ENCODE data around the gene NRG2. TPM values are rescaled to one million over a fixed set of nuclear protein-coding genes. Genes with fewer than 3 reads are reported as not detected.
A peak's percentile ranks its signal among the peaks of the same experiment; 100 is the strongest.

Gene NRG2
- total RNA-seq, 1 experiment from 2014 or later: not detected

- Histone ChIP-seq H3K27ac (ENCODE audit: low read depth, low read length, poor library complexity, severe bottlenecking) (no peak overlapping the region), H3K27me3 (replicated peaks; ENCODE audit: insufficient read depth, low read depth, low read length, poor library complexity) (no peaks in the 10 kb centered on the region), H3K4me3 (ENCODE audit: low read depth, low read length, poor library complexity, severe bottlenecking) (no peak overlapping the region), H3K4me1 (ENCODE audit: insufficient read depth, low read length, poor library complexity, severe bottlenecking) (no peaks in the 10 kb centered on the region), H3K9me3 (ENCODE audit: low read depth, low read length, poor library complexity, severe bottlenecking) (no peaks in the 10 kb centered on the region), H3K36me3 (ENCODE audit: insufficient read depth, low read length, poor library complexity, severe bottlenecking) (no peaks in the 10 kb centered on the region)
- ChIA-PET POLR2A (ENCODE audit: low non-redundant PET) (no interaction called here), CTCF (interaction anchor here (0.6 kb wide), 1 partner anchor 275 kb away, joined by 3 read pairs; no protein-coding TSS in a partner anchor)
- intact Hi-C loops (cut with micrococcal nuclease; ENCODE audit: unreplicated experiment): no loop called here
- DNase-seq (ENCODE audit: low spot score): no peak
- no TSS peak for BruUV-seq (replicated peaks)
- TF ChIP-seq EZH2 (IDR thresholded peaks at IDR 0.05; ENCODE audit: borderline replicate concordance, low read depth, low read length, poor library complexity, severe bottlenecking): no peak
- TF ChIP-seq, protein P1, sequence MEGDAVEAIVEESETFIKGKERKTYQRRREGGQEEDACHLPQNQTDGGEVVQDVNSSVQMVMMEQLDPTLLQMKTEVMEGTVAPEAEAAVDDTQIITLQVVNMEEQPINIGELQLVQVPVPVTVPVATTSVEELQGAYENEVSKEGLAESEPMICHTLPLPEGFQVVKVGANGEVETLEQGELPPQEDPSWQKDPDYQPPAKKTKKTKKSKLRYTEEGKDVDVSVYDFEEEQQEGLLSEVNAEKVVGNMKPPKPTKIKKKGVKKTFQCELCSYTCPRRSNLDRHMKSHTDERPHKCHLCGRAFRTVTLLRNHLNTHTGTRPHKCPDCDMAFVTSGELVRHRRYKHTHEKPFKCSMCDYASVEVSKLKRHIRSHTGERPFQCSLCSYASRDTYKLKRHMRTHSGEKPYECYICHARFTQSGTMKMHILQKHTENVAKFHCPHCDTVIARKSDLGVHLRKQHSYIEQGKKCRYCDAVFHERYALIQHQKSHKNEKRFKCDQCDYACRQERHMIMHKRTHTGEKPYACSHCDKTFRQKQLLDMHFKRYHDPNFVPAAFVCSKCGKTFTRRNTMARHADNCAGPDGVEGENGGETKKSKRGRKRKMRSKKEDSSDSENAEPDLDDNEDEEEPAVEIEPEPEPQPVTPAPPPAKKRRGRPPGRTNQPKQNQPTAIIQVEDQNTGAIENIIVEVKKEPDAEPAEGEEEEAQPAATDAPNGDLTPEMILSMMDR (conservative IDR thresholded peaks at IDR 0.05; ENCODE audit: low read depth, low read length): no peak
Observed at GRCh38 chr5:139875957-139876356, 167.1 kb downstream of the NRG2 start.

DNA sequence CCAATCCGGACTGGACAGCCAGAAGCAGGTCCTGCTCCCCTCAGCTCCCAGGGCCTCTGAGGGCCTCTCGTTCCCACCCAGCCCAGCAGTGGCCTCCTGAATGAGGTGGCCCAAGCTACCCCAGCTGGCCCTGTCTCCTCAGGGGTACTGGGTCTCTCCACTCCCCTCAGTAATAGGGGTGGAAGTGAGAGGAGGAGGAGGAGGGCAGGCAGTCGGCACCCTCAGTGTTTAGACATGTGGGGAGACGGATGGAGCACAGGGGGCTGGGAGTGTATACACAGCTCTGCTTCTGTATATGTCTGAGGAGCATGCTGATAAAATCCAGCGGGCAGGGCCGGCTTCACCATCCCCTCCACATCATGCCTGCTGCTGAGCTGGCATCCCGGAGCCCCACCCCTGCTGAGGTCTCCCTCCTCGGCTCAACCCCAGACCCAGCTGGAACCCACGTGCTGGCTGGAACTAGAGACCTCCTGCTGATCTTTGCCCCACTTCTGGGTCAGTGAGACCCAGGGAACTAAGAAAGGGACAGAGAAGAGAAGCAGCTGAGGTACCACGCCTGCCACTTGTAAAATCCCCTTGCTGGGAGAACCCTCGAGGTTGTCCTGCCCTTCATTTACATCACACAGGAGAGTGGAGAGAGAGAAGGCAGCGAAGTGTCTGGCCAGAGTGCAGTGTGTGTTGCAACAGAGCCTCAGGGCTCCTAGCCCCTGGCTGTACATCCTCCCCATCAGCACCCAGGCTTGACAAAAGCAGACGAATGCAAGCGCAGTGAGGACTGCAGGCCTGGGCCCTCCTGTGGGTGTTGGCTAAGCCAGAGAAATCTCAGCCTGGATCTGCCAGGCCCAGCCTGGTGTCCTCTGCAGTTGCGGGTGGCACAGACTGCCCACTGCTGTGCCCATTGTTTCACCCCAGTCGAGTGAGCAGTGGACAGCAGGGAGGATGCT is 170.0 kb downstream of the NRG2 start:
- intact Hi-C loops (cut with micrococcal nuclease; ENCODE audit: unreplicated experiment): no loop called here
- ChIA-PET POLR2A (ENCODE audit: low non-redundant PET) (no interaction called here), CTCF (no interaction called here)
- Histone ChIP-seq H3K36me3 (ENCODE audit: insufficient read depth, low read length, poor library complexity, severe bottlenecking) (no peaks in the 10 kb centered on the region), H3K4me1 (ENCODE audit: insufficient read depth, low read length, poor library complexity, severe bottlenecking) (no peaks in the 10 kb centered on the region), H3K4me3 (ENCODE audit: low read depth, low read length, poor library complexity, severe bottlenecking) (no peak overlapping the region), H3K9me3 (ENCODE audit: low read depth, low read length, poor library complexity, severe bottlenecking) (no peaks in the 10 kb centered on the region), H3K27me3 (replicated peaks; ENCODE audit: insufficient read depth, low read depth, low read length, poor library complexity) (no peaks in the 10 kb centered on the region), H3K27ac (ENCODE audit: low read depth, low read length, poor library complexity, severe bottlenecking) (no peak overlapping the region)
- DNase-seq (ENCODE audit: low spot score): no peak
- no TSS peak for BruUV-seq (replicated peaks)
- no peak for TF ChIP-seq EZH2 (IDR thresholded peaks at IDR 0.05; ENCODE audit: borderline replicate concordance, low read depth, low read length, poor library complexity, severe bottlenecking)
- TF ChIP-seq, protein P1 (conservative IDR thresholded peaks at IDR 0.05; ENCODE audit: low read depth, low read length): no peak

DNA sequence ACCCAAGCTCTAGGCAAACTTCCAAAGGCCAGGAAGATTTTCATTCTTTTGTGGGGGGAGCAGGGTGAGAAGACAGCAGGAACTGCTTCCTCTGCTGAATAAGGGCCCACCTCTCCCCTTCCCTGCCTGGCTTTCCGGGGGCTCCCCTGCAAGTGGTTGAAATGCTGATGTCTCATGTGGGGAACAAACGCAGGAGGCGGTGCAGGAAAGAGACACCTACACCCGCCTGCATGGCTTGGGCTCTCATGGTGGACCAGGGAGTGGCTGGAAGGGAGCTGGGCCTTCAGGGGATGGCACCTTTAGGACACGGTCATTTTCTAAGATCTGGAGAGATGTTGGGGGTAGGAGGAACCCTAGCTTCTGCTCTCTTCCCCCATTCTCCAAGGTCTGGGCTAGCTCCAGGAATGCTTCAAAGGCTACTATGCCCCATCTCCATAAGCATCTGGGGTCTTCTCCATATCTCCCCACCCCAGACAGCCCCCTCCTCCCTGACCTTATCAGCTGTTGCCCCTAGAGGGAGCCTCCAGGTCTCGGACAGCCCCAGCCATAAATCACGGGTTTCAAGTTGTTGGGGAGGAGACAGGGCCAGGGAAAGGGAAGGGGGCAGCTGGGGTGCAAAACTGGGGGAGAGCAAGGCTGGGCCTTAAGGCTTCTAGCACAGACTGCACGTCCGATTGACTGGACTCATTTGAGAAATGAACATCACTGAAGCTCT is 170.9 kb downstream of the NRG2 start:
- H3K9me3 ChIP-seq (ENCODE audit: low read depth, low read length, poor library complexity, severe bottlenecking): no peaks in the 10 kb centered on the region
- no peak overlapping the region for H3K4me3 ChIP-seq (ENCODE audit: low read depth, low read length, poor library complexity, severe bottlenecking)
- TF ChIP-seq EZH2 (IDR thresholded peaks at IDR 0.05; ENCODE audit: borderline replicate concordance, low read depth, low read length, poor library complexity, severe bottlenecking): no peak
- TF ChIP-seq, protein P1 (conservative IDR thresholded peaks at IDR 0.05; ENCODE audit: low read depth, low read length): peak; percentile 21; the same call in 1 of the 2 replicates
- no peak for DNase-seq (ENCODE audit: low spot score)
- H3K27ac ChIP-seq (ENCODE audit: low read depth, low read length, poor library complexity, severe bottlenecking): no peak overlapping the region
- BruUV-seq (replicated peaks): no TSS peak
- intact Hi-C loops (cut with micrococcal nuclease; ENCODE audit: unreplicated experiment): no loop called here
- H3K4me1 ChIP-seq (ENCODE audit: insufficient read depth, low read length, poor library complexity, severe bottlenecking): no peaks in the 10 kb centered on the region
- H3K36me3 ChIP-seq (ENCODE audit: insufficient read depth, low read length, poor library complexity, severe bottlenecking): no peaks in the 10 kb centered on the region
- CTCF ChIA-PET: no interaction called here
- POLR2A ChIA-PET (ENCODE audit: low non-redundant PET): no interaction called here
- no peaks in the 10 kb centered on the region for H3K27me3 ChIP-seq (replicated peaks; ENCODE audit: insufficient read depth, low read depth, low read length, poor library complexity)
